Memory B cell (primary cell): ENCODE results near the gene EPC2.
A peak's percentile ranks its signal among the peaks of the same experiment; 100 is the strongest.

Experiments used
- ATAC-seq: fragments of 150-1000 bp; cut with Tn5 transposase; 2 replicates; pipeline ENCODE4 v1.10.0; 2021; ENCODE audit warnings: low read depth, mild to moderate bottlenecking, moderate library complexity
- DNase-seq, 2 donors: peaks; one replicate each; pipeline ENCODE4 v3.0.0; 2022; ENCODE audit warnings: low spot score in 2 of 2
- H3K27ac Mint-ChIP-seq: one replicate; pipeline ENCODE4 v1.8.0; 2022; ENCODE audit warnings: mild to moderate bottlenecking, moderate library complexity, mixed read lengths
- H3K27me3 Mint-ChIP-seq: one replicate; pipeline ENCODE4 v1.8.0; 2022; ENCODE audit warnings: mixed read lengths
- H3K36me3 Mint-ChIP-seq: one replicate; pipeline ENCODE4 v1.8.0; 2022; ENCODE audit warnings: mild to moderate bottlenecking, mixed read lengths
- H3K4me1 Mint-ChIP-seq: one replicate; pipeline ENCODE4 v1.8.0; 2022; ENCODE audit warnings: mixed read lengths
- H3K4me3 Mint-ChIP-seq: one replicate; pipeline ENCODE4 v1.8.0; 2022; ENCODE audit warnings: mild to moderate bottlenecking, moderate library complexity, mixed read lengths
- H3K9me3 Mint-ChIP-seq: one replicate; pipeline ENCODE4 v1.8.0; 2022; ENCODE audit warnings: mixed read lengths

The EPC2 gene

DNA sequence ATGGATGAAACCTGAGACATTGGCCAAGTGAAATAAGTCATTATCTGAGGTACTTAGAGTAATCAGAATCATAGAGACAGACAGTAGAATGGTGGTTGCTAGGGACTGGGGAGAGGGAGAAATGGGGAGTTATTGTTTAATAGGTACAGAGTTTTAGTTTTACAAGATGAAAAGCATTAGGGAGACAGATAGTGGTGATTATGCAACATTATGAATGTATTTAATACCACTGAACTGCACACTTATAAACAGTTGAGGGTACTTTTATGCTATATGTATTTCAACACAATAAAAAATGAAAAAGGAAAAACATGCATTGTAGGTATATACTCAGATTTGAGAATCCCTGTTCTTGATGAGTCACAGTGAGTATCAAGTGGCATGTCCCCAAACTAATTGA is 59.7 kb downstream of the EPC2 start:
- Mint-ChIP-seq H3K36me3 (peaks cover 46% of the 10 kb centered on the region), H3K4me3 (no peak overlapping the region), H3K4me1 (peaks cover 14% of the 10 kb centered on the region), H3K9me3 (peaks cover 15% of the 10 kb centered on the region), H3K27ac (peak overlapping the region; percentile 2), H3K27me3 (no peaks in the 10 kb centered on the region)
- ATAC-seq (no peak), DNase-seq (no peak)

DNA sequence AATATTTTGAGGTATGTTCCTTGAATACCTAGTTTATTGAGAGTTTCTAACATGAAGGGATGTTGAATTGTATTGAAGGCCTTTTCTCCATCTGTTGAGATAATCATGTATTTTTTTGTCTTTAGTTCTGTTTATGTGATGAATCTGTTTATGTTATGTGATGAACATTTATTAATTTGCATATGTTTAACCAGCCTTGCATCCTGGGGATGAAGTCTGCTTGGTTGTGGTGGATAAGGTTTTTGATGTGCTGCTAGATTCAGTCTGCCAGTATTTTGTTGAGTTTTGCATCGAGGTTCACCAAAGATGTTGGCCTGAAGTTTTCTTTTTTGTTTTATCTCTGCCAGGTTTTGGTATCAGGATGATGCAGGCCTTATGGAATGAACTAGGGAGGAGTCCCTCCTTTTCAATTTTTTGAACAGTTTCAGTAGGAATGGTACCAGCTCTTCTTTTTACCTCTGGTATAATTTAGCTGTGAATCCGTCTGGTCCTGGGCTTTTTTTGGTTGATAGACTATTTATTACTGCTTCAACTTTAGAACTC is 71.9 kb downstream of the EPC2 start:
- Mint-ChIP-seq H3K36me3 (peaks cover 31% of the 10 kb centered on the region), H3K27ac (peak overlapping the region; percentile 54), H3K9me3 (peaks cover 6% of the 10 kb centered on the region), H3K4me3 (peak overlapping the region; percentile 62), H3K4me1 (peaks cover 73% of the 10 kb centered on the region), H3K27me3 (no peaks in the 10 kb centered on the region)
- DNase-seq = peak in 1 of 2 donors; percentile 5
- peak; percentile 81 for ATAC-seq

DNA sequence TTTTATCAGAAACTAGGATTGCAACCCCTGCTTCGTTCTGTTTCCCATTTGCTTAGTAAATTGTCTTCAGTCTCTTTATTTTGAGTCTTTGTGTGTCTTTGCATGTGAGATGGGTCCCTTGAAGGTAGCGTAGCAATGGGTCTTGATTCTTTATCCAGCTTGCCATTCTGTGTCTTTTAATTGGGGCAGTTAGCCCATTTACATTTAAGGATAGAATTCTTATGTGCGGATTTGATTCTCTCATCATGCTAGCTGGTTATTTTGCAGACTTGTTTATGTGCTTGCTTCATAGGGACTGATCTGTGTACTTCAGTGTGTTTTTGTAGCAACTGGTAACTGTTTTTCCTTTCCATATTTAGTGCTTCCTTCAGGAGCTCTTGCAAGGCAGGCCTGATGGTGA is 73.5 kb downstream of the EPC2 start:
- H3K27ac Mint-ChIP-seq = peak overlapping the region; percentile 54
- peaks cover 4% of the 10 kb centered on the region for H3K9me3 Mint-ChIP-seq
- peaks cover 75% of the 10 kb centered on the region for H3K4me1 Mint-ChIP-seq
- H3K27me3 Mint-ChIP-seq = no peaks in the 10 kb centered on the region
- ATAC-seq = no peak
- no peak for DNase-seq
- H3K4me3 Mint-ChIP-seq = no peak overlapping the region
- H3K36me3 Mint-ChIP-seq = peaks cover 30% of the 10 kb centered on the region

DNA sequence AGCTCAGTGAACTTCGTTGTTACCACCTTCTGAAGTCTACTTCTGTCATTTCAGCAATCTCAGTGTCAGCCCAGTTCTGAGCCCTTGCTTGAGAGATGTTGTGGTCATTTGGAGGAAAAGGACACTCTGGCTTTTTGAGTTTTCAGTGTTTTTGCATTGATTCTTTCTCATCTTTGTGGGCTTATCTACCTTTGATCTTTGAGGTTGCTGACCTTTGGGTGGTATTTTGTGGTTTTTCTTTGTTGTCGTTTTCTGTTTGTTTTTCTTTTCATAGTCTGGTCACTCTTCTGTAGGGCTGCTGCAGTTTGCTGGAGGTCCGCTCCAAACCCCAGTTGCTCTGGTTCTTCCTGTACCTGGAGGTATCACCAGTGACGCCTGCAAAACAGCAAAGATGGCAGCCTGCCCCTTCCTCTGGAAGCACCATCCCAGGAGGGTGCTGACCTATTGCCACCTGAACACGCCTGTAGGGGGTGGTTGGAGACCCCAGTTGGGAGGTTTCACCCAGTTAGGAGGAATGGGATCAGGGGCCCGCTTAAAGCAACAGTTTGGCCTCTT is 74.7 kb downstream of the EPC2 start:
- Mint-ChIP-seq H3K4me1 (peaks cover 70% of the 10 kb centered on the region), H3K4me3 (no peak overlapping the region)

DNA sequence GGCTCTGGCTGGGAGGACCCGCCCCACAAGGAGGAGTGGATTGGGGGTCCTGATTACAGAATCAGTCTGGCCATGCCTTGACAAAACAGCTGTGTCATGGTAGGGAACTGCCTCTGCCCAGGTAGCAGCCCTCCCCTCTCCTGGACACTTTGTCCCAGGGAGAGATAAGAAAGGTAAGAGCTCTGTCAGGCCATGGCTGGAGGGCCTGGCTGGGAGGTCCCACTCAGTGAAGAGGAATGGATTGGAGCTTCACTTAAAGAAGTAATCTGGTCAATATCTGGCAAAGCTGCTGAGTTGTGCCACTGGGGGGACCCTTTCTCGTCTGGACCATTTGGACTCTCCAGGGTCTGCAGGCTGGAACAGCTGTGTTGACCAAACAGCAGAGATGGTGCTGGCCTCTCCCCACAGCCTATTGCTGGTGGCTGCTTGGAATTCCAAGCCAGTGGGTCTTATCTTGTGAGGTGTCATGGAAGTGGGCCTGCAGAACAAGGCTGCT is 75.4 kb downstream of the EPC2 start:
- H3K27me3 Mint-ChIP-seq = no peaks in the 10 kb centered on the region
- H3K4me3 Mint-ChIP-seq = no peak overlapping the region
- peaks cover 70% of the 10 kb centered on the region for H3K4me1 Mint-ChIP-seq
- H3K36me3 Mint-ChIP-seq = peaks cover 22% of the 10 kb centered on the region
- H3K27ac Mint-ChIP-seq = peak overlapping the region; percentile 26
- no peak for ATAC-seq
- DNase-seq = no peak
- H3K9me3 Mint-ChIP-seq = peaks cover 2% of the 10 kb centered on the region

More for the DNA sequence above, 74.7 kb downstream of the EPC2 start:
- Mint-ChIP-seq H3K27ac (peak overlapping the region; percentile 26), H3K9me3 (peaks cover 2% of the 10 kb centered on the region), H3K27me3 (no peaks in the 10 kb centered on the region), H3K36me3 (peaks cover 28% of the 10 kb centered on the region)
- ATAC-seq (no peak), DNase-seq (no peak)

DNA sequence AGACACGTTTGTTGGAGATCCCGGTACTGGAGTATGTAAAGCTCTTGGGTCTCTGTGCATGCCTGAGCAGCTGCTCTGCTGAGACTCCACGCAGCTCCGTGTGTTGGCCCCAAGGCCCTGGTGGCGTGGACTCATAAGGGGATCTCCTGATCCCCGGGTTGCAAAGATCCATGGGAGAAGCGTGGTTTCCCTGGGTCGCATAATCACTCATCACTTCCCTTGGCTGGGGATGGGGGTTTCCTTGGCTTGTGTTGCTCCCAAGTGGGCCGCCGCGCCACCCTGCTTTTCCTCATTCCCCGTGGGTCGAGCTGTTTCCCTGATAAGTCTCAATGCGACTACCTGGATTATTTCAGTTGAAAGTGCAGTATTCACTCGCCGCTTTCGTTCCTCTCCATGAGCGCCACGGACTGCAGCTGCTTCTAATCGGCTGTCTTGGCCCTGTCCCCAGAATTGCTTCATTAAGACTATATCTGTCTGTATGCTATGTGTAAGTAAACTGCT is 76.0 kb downstream of the EPC2 start:
- peaks cover 19% of the 10 kb centered on the region for H3K36me3 Mint-ChIP-seq
- DNase-seq = no peak
- no peak overlapping the region for H3K4me3 Mint-ChIP-seq

DNA sequence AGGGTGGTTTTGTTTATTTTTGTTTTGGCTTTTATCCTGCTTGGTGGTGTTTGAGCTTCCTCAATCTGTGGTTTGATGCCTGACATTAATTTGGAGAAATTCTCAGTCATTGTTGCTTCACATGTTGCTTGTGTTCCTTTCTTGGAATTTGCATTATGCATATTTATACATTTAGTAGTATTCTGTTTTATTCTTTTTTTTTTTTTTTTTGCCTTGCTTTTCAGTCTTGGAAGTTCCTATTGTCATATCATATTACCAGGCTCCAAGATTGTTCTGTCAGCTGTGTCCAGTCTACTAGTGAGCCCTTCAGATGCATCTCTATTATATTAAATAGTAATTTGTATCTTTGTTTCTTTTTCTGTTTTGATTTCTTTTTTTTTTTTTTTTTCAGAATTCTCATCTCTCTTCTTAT is 77.0 kb downstream of the EPC2 start:
- H3K27ac Mint-ChIP-seq = no peak overlapping the region
- no peak overlapping the region for H3K4me3 Mint-ChIP-seq
- DNase-seq (no peak), ATAC-seq (no peak)
- peaks cover 68% of the 10 kb centered on the region for H3K4me1 Mint-ChIP-seq
- no peaks in the 10 kb centered on the region for H3K27me3 Mint-ChIP-seq
- peaks cover 2% of the 10 kb centered on the region for H3K9me3 Mint-ChIP-seq
- peaks cover 17% of the 10 kb centered on the region for H3K36me3 Mint-ChIP-seq

More for the DNA sequence above, 76.0 kb downstream of the EPC2 start:
- no peak for ATAC-seq
- no peaks in the 10 kb centered on the region for H3K27me3 Mint-ChIP-seq
- H3K4me1 Mint-ChIP-seq = peaks cover 70% of the 10 kb centered on the region
- H3K27ac Mint-ChIP-seq = no peak overlapping the region
- peaks cover 2% of the 10 kb centered on the region for H3K9me3 Mint-ChIP-seq

DNA sequence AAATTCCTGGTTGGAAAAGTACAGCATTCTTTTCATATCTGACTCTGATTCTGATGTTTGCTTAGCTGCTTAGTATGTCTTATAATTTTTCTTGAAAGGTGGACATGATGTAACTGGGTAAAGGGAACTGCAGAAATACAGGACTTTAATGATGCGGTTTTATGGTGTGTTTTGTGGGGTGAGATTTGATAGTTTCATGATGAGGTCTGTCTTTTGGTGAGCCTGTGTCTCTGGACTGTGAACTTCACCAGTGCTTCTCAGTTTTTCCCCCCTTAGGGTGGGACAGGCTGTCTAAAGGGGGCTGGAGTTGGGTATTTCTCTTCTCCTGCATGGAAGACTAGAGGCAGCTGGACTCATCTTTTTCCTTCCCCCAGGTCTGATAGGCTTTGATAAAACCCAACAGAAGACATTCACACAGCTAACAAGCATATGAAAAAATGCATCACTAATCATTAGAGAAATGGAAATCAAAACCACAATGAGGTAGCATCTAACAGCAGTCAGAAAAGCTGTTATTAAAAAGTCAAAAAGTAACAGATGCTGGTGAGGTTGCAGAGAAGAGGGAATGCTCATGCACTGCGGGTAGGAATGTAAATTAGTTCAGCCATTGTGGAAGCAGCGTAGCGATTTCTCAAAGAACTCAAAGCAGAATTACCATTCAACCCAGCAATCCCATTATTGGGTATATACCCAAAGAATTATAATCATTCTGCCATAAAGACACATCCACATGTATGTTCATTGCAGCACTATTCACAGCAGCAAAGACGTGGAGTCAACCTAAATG is 77.6 kb downstream of the EPC2 start:
- H3K4me3 Mint-ChIP-seq = no peak overlapping the region
- DNase-seq (no peak), ATAC-seq (no peak)
- H3K4me1 Mint-ChIP-seq = peaks cover 61% of the 10 kb centered on the region
- no peaks in the 10 kb centered on the region for H3K27me3 Mint-ChIP-seq
- H3K9me3 Mint-ChIP-seq = peaks cover 2% of the 10 kb centered on the region
- H3K36me3 Mint-ChIP-seq = peaks cover 22% of the 10 kb centered on the region
- no peak overlapping the region for H3K27ac Mint-ChIP-seq

DNA sequence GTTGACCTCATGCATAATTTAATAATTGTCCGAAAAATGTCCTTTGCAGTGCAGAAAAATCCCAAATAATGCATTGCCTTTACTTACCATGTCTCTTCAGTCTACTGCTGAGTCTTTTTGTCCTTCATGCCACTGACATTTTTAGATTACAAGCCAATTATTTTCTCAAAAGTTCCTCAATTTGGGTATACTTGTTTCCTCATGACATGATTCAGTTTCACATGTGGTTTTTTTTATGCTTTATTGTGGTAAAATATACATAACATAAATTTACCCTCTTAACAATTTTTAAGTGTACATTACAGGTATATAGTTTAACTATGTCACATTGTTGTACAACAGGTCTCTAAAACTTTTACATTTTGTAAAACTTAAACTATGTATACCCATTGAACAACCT is 81.0 kb downstream of the EPC2 start:
- peak overlapping the region; percentile 41 for H3K4me3 Mint-ChIP-seq
- H3K9me3 Mint-ChIP-seq = no peaks in the 10 kb centered on the region
- peaks cover 47% of the 10 kb centered on the region for H3K4me1 Mint-ChIP-seq
- DNase-seq = no peak
- ATAC-seq = peak; percentile 50
- H3K27ac Mint-ChIP-seq = no peak overlapping the region
- peaks cover 18% of the 10 kb centered on the region for H3K36me3 Mint-ChIP-seq
- no peaks in the 10 kb centered on the region for H3K27me3 Mint-ChIP-seq

DNA sequence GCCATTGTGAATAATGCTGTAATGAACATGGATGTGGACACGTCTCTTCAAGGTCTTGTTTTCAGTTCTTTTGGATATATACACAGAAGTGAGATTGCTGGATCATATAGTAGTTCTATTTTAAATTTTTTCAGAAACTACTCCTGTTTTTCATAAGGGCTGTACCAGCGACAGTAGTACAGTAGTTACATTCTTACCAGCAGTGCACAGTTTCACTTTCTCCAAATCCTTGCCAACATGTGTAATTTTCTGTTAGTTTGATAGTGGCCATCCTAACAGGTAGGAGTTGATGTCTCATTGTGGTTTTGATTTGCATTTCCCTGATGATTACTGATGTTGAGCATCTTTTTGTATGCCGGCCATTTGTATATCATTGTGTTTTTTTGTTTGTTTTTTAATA is 81.7 kb downstream of the EPC2 start:
- DNase-seq = no peak
- Mint-ChIP-seq H3K27me3 (no peaks in the 10 kb centered on the region), H3K27ac (no peak overlapping the region), H3K9me3 (no peaks in the 10 kb centered on the region), H3K4me1 (peaks cover 45% of the 10 kb centered on the region), H3K4me3 (no peak overlapping the region), H3K36me3 (peaks cover 20% of the 10 kb centered on the region)
- peak; percentile 34 for ATAC-seq

DNA sequence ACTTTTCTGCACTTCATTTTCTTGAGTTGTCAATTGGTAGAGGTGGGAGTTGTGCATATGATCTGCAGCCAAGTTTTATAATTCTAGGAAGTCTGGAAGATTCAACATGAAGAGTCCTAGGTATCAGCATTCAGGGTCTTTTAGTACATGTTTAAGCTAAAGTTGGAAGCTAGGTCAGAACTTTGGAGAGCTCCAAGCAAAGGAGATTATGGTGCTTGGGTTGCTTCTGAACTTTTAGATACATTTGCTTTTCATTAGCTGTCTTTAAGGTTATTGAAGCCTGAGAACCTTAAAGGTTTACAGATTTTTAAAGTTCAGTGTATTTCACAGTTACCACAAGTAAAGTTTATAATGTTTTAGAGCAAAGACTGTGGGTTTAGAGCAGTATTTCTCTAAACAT is 85.5 kb downstream of the EPC2 start:
- ATAC-seq = no peak
- H3K4me1 Mint-ChIP-seq = peaks cover 22% of the 10 kb centered on the region
- H3K4me3 Mint-ChIP-seq = no peak overlapping the region
- no peaks in the 10 kb centered on the region for H3K9me3 Mint-ChIP-seq
- H3K27ac Mint-ChIP-seq = no peak overlapping the region
- no peaks in the 10 kb centered on the region for H3K27me3 Mint-ChIP-seq
- DNase-seq = no peak
- H3K36me3 Mint-ChIP-seq = peaks cover 15% of the 10 kb centered on the region

DNA sequence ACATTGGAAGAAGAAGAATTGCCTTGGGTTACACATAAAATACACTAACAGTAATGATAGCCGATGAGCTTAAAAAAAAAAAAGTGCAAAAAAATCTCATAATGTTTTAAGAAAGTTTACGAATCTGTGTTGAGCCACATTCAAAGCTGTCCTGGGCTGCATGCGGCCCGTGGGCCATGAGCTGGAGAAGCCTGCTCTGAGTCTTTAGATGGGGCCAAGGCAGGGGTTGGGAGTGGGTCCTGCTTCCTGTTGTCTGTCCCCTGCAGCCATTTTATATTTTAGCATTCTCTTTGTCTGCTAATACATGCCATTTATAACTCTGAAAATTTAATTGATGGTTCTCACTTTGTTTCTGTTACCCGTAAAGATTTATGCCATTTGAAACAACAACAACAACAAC is 93.2 kb downstream of the EPC2 start:
- Mint-ChIP-seq H3K4me3 (no peak overlapping the region), H3K36me3 (peaks cover 6% of the 10 kb centered on the region), H3K27me3 (no peaks in the 10 kb centered on the region), H3K27ac (no peak overlapping the region), H3K4me1 (peaks cover 29% of the 10 kb centered on the region), H3K9me3 (no peaks in the 10 kb centered on the region)
- DNase-seq (no peak), ATAC-seq (no peak)

DNA sequence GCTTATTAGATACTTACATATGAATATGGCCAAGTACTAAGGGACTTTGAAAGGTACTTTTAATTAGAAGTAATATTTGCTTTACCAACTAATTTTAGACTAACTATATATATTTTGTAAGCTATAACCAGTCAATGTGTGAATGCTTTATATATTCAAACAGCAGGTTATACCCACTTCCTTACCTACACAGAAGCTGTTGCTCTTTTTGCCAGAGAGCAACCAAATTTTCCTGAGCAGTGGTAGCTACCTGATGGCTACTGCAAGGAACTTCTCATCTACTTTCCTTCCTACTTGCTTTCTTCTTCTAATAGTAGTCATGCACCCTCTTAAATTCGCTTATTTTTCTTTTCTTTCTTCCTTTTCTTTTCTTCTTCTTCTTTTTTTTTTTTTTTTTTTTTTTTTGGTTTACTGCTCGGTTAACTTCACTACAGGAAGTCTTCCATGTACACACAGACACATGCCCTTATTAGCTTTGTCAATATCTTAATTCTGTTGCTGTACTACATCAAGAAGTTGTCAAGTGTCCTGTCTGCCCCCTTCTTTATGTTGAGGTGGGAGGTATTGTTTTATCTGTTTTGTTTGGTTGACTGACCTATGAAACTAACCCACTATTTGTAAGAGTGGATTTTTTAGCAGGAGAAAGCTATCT is 95.0 kb downstream of the EPC2 start:
- no peaks in the 10 kb centered on the region for H3K9me3 Mint-ChIP-seq
- peaks cover 31% of the 10 kb centered on the region for H3K4me1 Mint-ChIP-seq
- H3K36me3 Mint-ChIP-seq = peaks cover 7% of the 10 kb centered on the region
- no peak for ATAC-seq
- no peak overlapping the region for H3K27ac Mint-ChIP-seq
- DNase-seq = no peak
- H3K4me3 Mint-ChIP-seq = peak overlapping the region; percentile 7
- no peaks in the 10 kb centered on the region for H3K27me3 Mint-ChIP-seq

DNA sequence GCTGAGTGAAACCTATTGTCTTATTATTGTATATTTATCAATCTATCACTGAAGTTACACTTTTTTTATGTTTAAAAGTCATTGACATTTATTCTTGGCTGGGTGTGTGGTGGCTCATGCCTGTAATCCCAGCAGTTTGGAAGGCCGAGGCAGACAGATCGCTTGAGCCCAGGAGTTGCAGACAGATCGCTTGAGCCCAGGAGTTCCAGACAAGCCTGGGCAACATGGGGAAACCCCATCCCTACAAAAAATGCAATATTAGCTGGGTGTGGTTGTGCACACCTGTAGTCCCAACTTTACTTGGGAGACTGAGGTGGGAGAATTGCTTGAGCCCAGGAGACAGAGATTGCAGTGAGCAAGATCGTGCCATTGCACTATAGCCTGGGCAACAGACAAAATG is 97.8 kb downstream of the EPC2 start:
- Mint-ChIP-seq H3K4me1 (peaks cover 43% of the 10 kb centered on the region), H3K27me3 (no peaks in the 10 kb centered on the region), H3K27ac (no peak overlapping the region), H3K9me3 (no peaks in the 10 kb centered on the region), H3K36me3 (peaks cover 17% of the 10 kb centered on the region), H3K4me3 (no peak overlapping the region)
- no peak for ATAC-seq
- no peak for DNase-seq
